HEK293 (cell line): Measurements from ENCODE around the gene OR5L1.

Source experiments
- CTCF ChIA-PET: fragments of 350-600 bp; formaldehyde crosslinking; extraction: SDS; loops from one replicate; lab custom pipeline; 2021; ENCODE audit warnings: antibody characterized with exemption; lab: Yijun Ruan, JAX
- POLR2A ChIA-PET: fragments of 300-600 bp; formaldehyde crosslinking; extraction: SDS; loops from one replicate; lab custom pipeline; 2020; ENCODE audit warnings: antibody characterized with exemption, inconsistent platforms; lab: Yijun Ruan, JAX
- H3K27ac ChIP-seq: fragments of 200-500 bp; sonication (Bioruptor generic); 2 replicates; pipeline ENCODE4 v1.5.1; 2014; ENCODE audit warnings: low read depth, low read length, control low read depth, inconsistent platforms; ENCODE audit errors: extremely low read depth
- H3K36me3 ChIP-seq, 2 experiments: fragments of 200-500 bp in 1 of 2; sonication (Bioruptor generic) in 1 of 2; 1 replicate in 1 of 2; 2 replicates in 1 of 2; pipeline ENCODE4 v1.5.1; 2014 to 2017; ENCODE audit warnings: inconsistent platforms in 2 of 2, low read length in 2 of 2; ENCODE audit not compliant: control insufficient read depth in 2 of 2, insufficient read depth in 1 of 2
- H3K4me1 ChIP-seq: fragments of 200-500 bp; sonication (Bioruptor generic); 2 replicates; pipeline ENCODE4 v1.5.1; 2014; ENCODE audit warnings: mild to moderate bottlenecking, low read length, inconsistent platforms; ENCODE audit not compliant: control insufficient read depth, insufficient read depth
- H3K4me3 ChIP-seq: 2 replicates; pipeline ENCODE4 v1.5.1; 2011; ENCODE audit warnings: low read depth, mild to moderate bottlenecking, control low read depth, low read length, moderate library complexity
- H3K9me3 ChIP-seq: fragments of 200-500 bp; sonication (Bioruptor generic); 2 replicates; pipeline ENCODE4 v1.5.1; 2014; ENCODE audit warnings: low read depth, low read length, inconsistent platforms; ENCODE audit not compliant: control insufficient read depth, insufficient read depth
- MYNN ChIP-seq: fragments of 450-650 bp; formaldehyde crosslinking; IDR thresholded peaks from 2 replicates; pipeline ENCODE4 v1.5.1; 2016; ENCODE audit warnings: missing biosample characterization, missing genetic modification characterization, borderline replicate concordance
- ZNF354C ChIP-seq: fragments of 450-650 bp; formaldehyde crosslinking; IDR thresholded peaks from 2 replicates; pipeline ENCODE4 v1.5.1; 2016; ENCODE audit warnings: missing biosample characterization, missing genetic modification characterization, low read depth, borderline replicate concordance
- ZNF426 ChIP-seq: fragments of 450-650 bp; formaldehyde crosslinking; IDR thresholded peaks from 2 replicates; pipeline ENCODE4 v1.5.1; 2017; ENCODE audit warnings: missing biosample characterization, missing genetic modification characterization, mild to moderate bottlenecking, inconsistent platforms, moderate library complexity
- ZNF501 ChIP-seq: fragments of 450-650 bp; formaldehyde crosslinking; IDR thresholded peaks from 2 replicates; pipeline ENCODE4 v1.5.1; 2016; ENCODE audit warnings: missing biosample characterization, missing genetic modification characterization
- ZNF571 ChIP-seq: fragments of 450-650 bp; formaldehyde crosslinking; IDR thresholded peaks from 2 replicates; pipeline ENCODE4 v1.5.0; 2017; ENCODE audit warnings: missing biosample characterization, missing genetic modification characterization
- ZNF624 ChIP-seq: fragments of 450-650 bp; formaldehyde crosslinking; IDR thresholded peaks from 2 replicates; pipeline ENCODE4 v1.5.1; 2017; ENCODE audit warnings: missing biosample characterization, missing genetic modification characterization
- ZNF639 ChIP-seq: fragments of 450-650 bp; formaldehyde crosslinking; IDR thresholded peaks from 2 replicates; pipeline ENCODE4 v1.5.1; 2016; ENCODE audit warnings: missing biosample characterization, missing genetic modification characterization
- ZNF701 ChIP-seq: fragments of 450-650 bp; formaldehyde crosslinking; IDR thresholded peaks from 2 replicates; pipeline ENCODE4 v1.5.1; 2016; ENCODE audit warnings: missing biosample characterization, missing genetic modification characterization
- ZNF768 ChIP-seq: fragments of 450-650 bp; formaldehyde crosslinking; IDR thresholded peaks from 2 replicates; pipeline ENCODE4 v1.5.1; 2018; ENCODE audit warnings: missing biosample characterization, mild to moderate bottlenecking, missing genetic modification characterization
- ZNF830 ChIP-seq: fragments of 450-650 bp; IDR thresholded peaks from 2 replicates; pipeline ENCODE4 v1.5.0; 2018; ENCODE audit warnings: missing biosample characterization, missing genetic modification characterization, low read depth, mild to moderate bottlenecking, moderate library complexity

Gene OR5L1

GRCh38 chr11:55852141-55852540 is 41.0 kb downstream of the OR5L1 start:
- TF ChIP-seq ZNF354C (tag by site-specific recombination) (no peak), ZNF501 (no peak), ZNF624 (no peak), ZNF701 (tag by site-specific recombination) (no peak), ZNF768 (tag by site-specific recombination) (no peak)
- no peaks in the 10 kb centered on the region for H3K36me3 ChIP-seq
- POLR2A ChIA-PET, result no interaction called here
- H3K4me1 ChIP-seq, result no peaks in the 10 kb centered on the region
- no peak overlapping the region for H3K4me3 ChIP-seq
- no peaks in the 10 kb centered on the region for H3K9me3 ChIP-seq
- H3K27ac ChIP-seq, result no peak overlapping the region
- CTCF ChIA-PET, result no interaction called here

GRCh38 chr11:55854704-55855103 is 43.5 kb downstream of the OR5L1 start:
- Histone ChIP-seq H3K9me3 (no peaks in the 10 kb centered on the region), H3K4me3 (no peak overlapping the region), H3K4me1 (no peaks in the 10 kb centered on the region), H3K36me3 (no peaks in the 10 kb centered on the region), H3K27ac (no peak overlapping the region)
- CTCF ChIA-PET, result no interaction called here
- TF ChIP-seq ZNF571 (tag by site-specific recombination) (no peak), ZNF639 (tag by site-specific recombination) (no peak), ZNF426 (tag by site-specific recombination) (no peak), MYNN (no peak), ZNF830 (no peak)
- POLR2A ChIA-PET, result no interaction called here
